ENCODE measurements around the gene TMEM131. TPM values are rescaled to one million over a fixed set of nuclear protein-coding genes. Genes with fewer than 3 reads are reported as not detected.

The TMEM131 gene
- total RNA-seq, 4 donors from 2014 or later = 10.3 to 39.2 (median 20.0) TPM

DNA sequence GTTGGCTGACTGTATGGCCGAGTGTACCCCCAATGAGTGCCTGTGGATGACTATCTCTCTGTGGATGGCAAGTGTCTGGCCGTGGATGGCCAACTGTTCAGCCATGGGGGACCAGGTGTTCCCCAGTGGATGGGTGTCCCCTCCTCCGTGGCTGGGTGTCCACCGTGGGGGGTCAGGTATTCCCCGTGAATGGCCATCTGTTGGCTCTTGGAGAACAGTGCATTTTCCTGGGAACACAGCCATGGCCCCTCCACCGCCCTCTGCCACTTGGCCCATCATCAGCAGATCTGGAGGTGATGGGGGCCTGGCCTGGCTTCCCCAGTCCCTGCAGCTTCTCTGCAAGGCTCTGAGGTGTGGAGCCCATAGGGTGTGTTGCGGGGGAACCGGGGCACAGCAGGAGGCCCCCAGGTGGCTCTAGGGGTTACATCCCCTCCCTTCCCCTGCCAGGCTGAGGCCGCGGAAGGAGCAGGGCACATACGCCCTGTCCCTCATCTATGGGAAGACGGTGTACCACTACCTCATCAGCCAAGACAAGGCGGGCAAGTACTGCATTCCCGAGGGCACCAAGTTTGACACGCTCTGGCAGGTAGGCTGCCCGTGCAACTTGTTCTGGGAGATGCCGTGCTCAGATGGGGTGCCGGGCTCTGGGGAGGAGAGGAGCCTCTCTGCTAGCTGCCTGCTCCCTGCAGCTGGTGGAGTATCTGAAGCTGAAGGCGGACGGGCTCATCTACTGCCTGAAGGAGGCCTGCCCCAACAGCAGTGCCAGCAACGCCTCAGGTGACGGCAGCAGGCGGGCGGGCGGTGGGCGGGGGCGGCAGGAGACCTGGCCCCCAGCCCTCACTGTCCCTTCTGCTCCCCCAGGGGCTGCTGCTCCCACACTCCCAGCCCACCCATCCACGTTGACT is 263.1 kb downstream of the TMEM131 start:
- in situ Hi-C loops (cut with MboI; ENCODE audit: low sequenced_read_pairs in 4 of 4) = no loop called here
- ATAC-seq = no peak
- TF ChIP-seq, protein P1, sequence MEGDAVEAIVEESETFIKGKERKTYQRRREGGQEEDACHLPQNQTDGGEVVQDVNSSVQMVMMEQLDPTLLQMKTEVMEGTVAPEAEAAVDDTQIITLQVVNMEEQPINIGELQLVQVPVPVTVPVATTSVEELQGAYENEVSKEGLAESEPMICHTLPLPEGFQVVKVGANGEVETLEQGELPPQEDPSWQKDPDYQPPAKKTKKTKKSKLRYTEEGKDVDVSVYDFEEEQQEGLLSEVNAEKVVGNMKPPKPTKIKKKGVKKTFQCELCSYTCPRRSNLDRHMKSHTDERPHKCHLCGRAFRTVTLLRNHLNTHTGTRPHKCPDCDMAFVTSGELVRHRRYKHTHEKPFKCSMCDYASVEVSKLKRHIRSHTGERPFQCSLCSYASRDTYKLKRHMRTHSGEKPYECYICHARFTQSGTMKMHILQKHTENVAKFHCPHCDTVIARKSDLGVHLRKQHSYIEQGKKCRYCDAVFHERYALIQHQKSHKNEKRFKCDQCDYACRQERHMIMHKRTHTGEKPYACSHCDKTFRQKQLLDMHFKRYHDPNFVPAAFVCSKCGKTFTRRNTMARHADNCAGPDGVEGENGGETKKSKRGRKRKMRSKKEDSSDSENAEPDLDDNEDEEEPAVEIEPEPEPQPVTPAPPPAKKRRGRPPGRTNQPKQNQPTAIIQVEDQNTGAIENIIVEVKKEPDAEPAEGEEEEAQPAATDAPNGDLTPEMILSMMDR (IDR thresholded peaks at IDR 0.05 in 4 of 5, conservative IDR thresholded peaks at IDR 0.05 in 1 of 5) = no peak
- no peak for TF ChIP-seq POLR2A (IDR thresholded peaks at IDR 0.05)
- Histone ChIP-seq H3K9me3 (peaks cover 0 to 5% (median 0%) of the 10 kb centered on the region in 3 donors), H3K4me3 (no peak overlapping the region), H3K36me3 (no peaks in the 10 kb centered on the region), H3K27me3 (no peaks in the 10 kb centered on the region), H3K4me1 (no peaks in the 10 kb centered on the region), H3K27ac (no peak overlapping the region)
- DNase-seq = no peak
- intact Hi-C loops (cut with DNase I; ENCODE audit: low total_unique reads) = no loop called here

DNA sequence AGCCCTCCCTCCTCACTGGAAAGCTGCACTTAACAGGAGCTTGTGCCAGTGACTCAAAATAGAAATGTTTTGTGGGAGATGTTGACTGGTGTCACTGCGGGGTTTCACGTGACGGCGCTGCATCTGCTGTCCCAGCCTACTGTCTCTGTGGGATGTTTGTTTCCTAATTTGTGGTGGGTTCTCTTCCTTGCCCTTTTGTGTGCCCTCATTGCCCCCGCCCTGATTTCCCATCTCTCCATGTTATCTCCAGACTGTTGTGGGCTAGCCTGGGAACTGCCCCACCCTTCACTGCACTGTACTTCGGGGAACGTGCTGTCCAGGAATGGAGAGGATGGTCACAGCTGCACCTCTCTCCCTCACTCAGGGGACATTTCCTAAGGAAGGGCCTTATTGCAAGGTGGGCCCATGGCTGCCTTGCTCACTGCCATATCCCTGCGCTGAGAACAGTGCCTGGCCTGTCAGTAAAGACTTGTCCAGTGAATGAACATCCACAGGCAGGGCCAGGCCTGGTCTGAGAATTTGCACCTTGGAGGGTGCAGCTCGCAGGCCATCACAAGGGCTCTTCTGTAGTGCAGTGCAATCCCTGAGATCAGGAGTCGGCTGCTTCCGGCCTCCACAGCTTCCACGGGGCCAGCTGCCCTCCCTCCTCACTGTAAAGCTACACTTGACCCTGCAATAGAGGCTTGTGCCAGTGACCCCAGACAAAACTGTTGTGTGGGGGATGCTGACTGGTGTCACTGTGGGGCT is 264.3 kb downstream of the TMEM131 start:
- Histone ChIP-seq H3K4me1 (peaks cover 0 to 1% of the 10 kb centered on the region in 2 donors), H3K4me3 (no peak overlapping the region), H3K36me3 (no peaks in the 10 kb centered on the region), H3K27me3 (no peaks in the 10 kb centered on the region), H3K9me3 (peaks cover 0 to 5% (median 0%) of the 10 kb centered on the region in 3 donors), H3K27ac (no peak overlapping the region)
- intact Hi-C loops (cut with DNase I; ENCODE audit: low total_unique reads) = no loop called here
- DNase-seq (no peak), ATAC-seq (no peak)
- in situ Hi-C loops (cut with MboI; ENCODE audit: low sequenced_read_pairs in 4 of 4) = no loop called here
- TF ChIP-seq POLR2A (IDR thresholded peaks at IDR 0.05) = no peak
- TF ChIP-seq, protein P1 (IDR thresholded peaks at IDR 0.05 in 4 of 5, conservative IDR thresholded peaks at IDR 0.05 in 1 of 5) = no peak

DNA sequence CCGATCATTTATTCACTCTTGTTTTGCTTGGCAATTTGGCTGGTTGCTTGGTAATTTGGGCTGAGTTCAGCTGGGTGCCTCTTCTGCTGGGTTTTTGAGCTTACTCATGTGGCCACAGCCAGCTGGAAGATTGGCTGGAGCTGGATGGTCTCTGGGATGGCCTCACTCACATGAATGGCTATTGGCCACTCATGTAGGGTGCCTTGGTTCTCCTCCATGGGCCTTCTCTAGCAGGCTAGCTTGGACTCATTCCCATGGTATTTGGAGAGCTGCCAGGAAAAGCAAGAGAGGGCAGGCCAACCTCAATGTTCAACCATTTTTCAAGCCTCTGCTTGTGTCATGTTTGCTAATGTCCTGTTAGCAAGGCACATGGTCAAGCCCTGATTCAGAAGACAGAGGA is 265.5 kb downstream of the TMEM131 start:
- Histone ChIP-seq H3K27ac (no peak overlapping the region), H3K4me1 (peaks cover 0 to 7% of the 10 kb centered on the region in 2 donors), H3K9me3 (peaks cover 0 to 5% (median 0%) of the 10 kb centered on the region in 3 donors), H3K27me3 (no peaks in the 10 kb centered on the region), H3K4me3 (no peak overlapping the region), H3K36me3 (no peaks in the 10 kb centered on the region)
- TF ChIP-seq, protein P1 (IDR thresholded peaks at IDR 0.05 in 4 of 5, conservative IDR thresholded peaks at IDR 0.05 in 1 of 5) = no peak
- TF ChIP-seq POLR2A (IDR thresholded peaks at IDR 0.05) = no peak
- DNase-seq (no peak), ATAC-seq (no peak)
- intact Hi-C loops (cut with DNase I; ENCODE audit: low total_unique reads) (no loop called here), in situ Hi-C loops (cut with MboI; ENCODE audit: low sequenced_read_pairs in 4 of 4) (no loop called here)

DNA sequence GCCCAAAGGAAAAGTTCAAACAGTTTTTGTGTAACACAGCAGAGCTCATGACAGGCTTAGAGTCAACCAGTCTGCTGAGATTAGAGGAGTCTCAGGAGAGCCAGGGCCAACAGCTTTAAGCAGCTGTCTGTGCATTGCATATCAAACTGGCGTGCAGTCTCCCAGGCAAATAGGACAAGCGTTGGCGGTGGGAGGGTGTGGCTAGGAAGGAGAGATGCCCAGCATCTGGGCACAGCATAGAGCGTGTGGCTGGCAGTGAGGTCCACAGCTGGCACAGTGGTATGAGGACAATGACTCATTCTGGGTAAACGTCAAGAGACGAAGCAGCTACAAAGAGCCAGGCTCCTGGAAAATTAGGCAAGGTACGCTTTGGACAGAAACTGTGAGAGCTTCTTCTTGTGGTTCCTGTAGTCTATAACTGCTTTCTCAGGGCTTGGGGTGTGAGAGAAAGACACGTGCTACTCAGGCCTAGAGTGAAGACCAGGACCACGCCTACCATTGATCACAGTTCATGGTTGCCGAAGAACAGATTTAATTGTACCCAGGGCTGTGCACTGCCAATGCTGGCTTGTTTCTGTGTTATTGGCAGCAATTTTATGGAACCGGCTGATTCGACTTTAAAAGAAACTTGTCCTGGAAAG is 267.5 kb downstream of the TMEM131 start:
- TF ChIP-seq POLR2A (IDR thresholded peaks at IDR 0.05) = no peak
- TF ChIP-seq, protein P1 (IDR thresholded peaks at IDR 0.05 in 4 of 5, conservative IDR thresholded peaks at IDR 0.05 in 1 of 5) = no peak
- no peak for DNase-seq
- Histone ChIP-seq H3K9me3 (peaks cover 0 to 5% (median 0%) of the 10 kb centered on the region in 3 donors), H3K4me1 (peaks cover 0 to 7% of the 10 kb centered on the region in 2 donors), H3K27ac (no peak overlapping the region), H3K4me3 (no peak overlapping the region), H3K36me3 (no peaks in the 10 kb centered on the region), H3K27me3 (no peaks in the 10 kb centered on the region)
- in situ Hi-C loops (cut with MboI; ENCODE audit: low sequenced_read_pairs in 4 of 4) = no loop called here
- ATAC-seq = peak; percentile 19 to 33
- intact Hi-C loops (cut with DNase I; ENCODE audit: low total_unique reads) = no loop called here
